KMS-11 (cell line): ENCODE data around the gene COL6A2.

Experiments
- H2AFZ ChIP-seq: fragments of 200-600 bp; sonication (generic); 2 replicates; pipeline ENCODE4 v1.6.1; 2016; ENCODE audit warnings: antibody characterized with exemption, mixed run types, low read depth
- H3K27ac ChIP-seq: fragments of 200-600 bp; sonication (generic); 2 replicates; pipeline ENCODE4 v1.6.1; 2016; ENCODE audit warnings: mild to moderate bottlenecking, mixed run types
- H3K27me3 ChIP-seq: fragments of 200-600 bp; sonication (generic); 2 replicates; pipeline ENCODE4 v1.6.1; 2017; ENCODE audit warnings: mild to moderate bottlenecking, low read depth, mixed run types, moderate library complexity; ENCODE audit not compliant: insufficient read depth
- H3K36me3 ChIP-seq: fragments of 200-600 bp; sonication (generic); 2 replicates; pipeline ENCODE4 v1.6.1; 2017; ENCODE audit warnings: mild to moderate bottlenecking, mixed run types; ENCODE audit not compliant: insufficient read depth
- H3K4me1 ChIP-seq: fragments of 200-600 bp; sonication (generic); 2 replicates; pipeline ENCODE4 v1.6.1; 2016; ENCODE audit warnings: mild to moderate bottlenecking, low read depth, mixed run types; ENCODE audit not compliant: poor library complexity, severe bottlenecking
- H3K4me2 ChIP-seq: fragments of 200-600 bp; sonication (generic); 2 replicates; pipeline ENCODE4 v1.7.0; 2016; ENCODE audit warnings: mild to moderate bottlenecking, mixed run types
- H3K4me3 ChIP-seq: fragments of 200-600 bp; sonication (generic); IDR thresholded peaks from 2 replicates; pipeline ENCODE4 v1.6.1; 2017; ENCODE audit warnings: low read depth, low read length, mixed read lengths; ENCODE audit not compliant: insufficient read depth
- H3K79me2 ChIP-seq: fragments of 200-600 bp; sonication (generic); 2 replicates; pipeline ENCODE4 v1.6.1; 2016; ENCODE audit warnings: low read depth, mixed run types; ENCODE audit not compliant: insufficient read depth
- H3K9ac ChIP-seq: fragments of 200-600 bp; sonication (generic); 2 replicates; pipeline ENCODE4 v1.6.1; 2016; ENCODE audit warnings: mild to moderate bottlenecking, mixed run types
- H4K20me1 ChIP-seq: fragments of 200-600 bp; sonication (generic); 2 replicates; pipeline ENCODE4 v1.6.1; 2016; ENCODE audit warnings: mild to moderate bottlenecking, mixed run types; ENCODE audit not compliant: insufficient read depth
- TF ChIP-seq, protein P1 (sequence below): fragments of 200-600 bp; sonication (generic); conservative IDR thresholded peaks from 2 replicates; pipeline ENCODE4 v1.6.1; 2017; ENCODE audit warnings: low read depth, mild to moderate bottlenecking, antibody characterized with exemption, low read length, moderate library complexity, mixed read lengths

COL6A2 gene

DNA sequence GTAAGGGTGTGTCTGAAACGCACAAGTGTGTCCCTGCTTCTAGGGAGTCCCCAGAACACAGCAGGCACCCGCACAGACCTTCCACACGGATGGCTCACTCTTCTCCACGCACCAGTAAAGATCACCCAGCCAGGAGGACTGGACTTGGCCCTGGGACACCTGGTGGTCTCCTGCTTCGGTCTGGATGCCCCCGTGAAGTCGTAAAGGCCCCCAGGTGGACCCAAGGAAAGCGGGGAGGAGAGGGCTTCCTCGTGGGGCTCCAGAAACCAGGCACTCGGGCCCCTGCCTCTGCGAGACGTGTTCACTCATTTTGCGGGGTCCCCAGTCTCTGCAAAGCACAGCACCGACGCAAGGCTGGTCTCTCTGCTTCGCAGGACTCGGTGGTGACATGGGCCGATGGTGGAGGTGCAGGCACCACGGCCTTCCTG lies 20.2 kb upstream of the COL6A2 start:
- peaks cover 74% of the 10 kb centered on the region for H3K27me3 ChIP-seq

DNA sequence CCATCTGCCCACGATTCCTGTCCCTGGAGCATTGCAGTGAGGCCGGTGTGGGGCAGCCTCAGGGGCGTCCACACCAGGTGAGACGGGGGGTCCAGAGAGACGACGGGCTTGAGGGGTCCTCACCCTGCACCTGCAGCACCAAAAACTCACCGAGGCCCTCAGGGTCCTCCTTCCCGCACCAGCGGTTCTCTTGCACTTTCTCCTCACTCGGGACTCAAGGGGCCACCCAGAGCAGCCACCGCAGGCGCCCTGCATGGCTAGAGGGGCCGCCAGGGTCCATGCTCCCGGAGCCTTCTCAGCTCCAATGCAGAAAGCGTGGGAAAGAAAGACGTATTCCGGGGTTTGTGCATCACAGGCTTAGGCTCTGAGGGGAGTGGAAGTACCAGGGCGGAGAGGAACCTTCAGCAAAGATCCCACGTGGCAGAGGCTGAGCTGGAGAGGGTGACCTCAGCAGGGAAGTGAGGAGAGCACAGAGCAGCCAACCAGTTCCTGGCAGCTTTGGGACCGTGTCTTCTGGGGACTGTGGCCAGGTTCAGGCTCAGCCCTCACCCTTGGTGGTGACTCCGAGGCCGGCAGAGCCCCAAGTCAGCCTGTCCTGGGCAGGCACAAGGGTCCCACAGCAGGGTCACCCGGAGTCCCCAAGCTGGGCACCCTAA lies 19.5 kb upstream of the COL6A2 start:
- Histone ChIP-seq H3K9ac (no peak overlapping the region), H3K79me2 (no peaks in the 10 kb centered on the region), H2AFZ (no peak overlapping the region), H3K4me3 (no peak overlapping the region), H3K27me3 (peaks cover 69% of the 10 kb centered on the region; the same call in 1 of the 2 replicates), H3K36me3 (no peaks in the 10 kb centered on the region), H4K20me1 (no peaks in the 10 kb centered on the region), H3K27ac (no peak overlapping the region), H3K4me2 (no peak overlapping the region), H3K4me1 (no peaks in the 10 kb centered on the region)
- TF ChIP-seq, protein P1, sequence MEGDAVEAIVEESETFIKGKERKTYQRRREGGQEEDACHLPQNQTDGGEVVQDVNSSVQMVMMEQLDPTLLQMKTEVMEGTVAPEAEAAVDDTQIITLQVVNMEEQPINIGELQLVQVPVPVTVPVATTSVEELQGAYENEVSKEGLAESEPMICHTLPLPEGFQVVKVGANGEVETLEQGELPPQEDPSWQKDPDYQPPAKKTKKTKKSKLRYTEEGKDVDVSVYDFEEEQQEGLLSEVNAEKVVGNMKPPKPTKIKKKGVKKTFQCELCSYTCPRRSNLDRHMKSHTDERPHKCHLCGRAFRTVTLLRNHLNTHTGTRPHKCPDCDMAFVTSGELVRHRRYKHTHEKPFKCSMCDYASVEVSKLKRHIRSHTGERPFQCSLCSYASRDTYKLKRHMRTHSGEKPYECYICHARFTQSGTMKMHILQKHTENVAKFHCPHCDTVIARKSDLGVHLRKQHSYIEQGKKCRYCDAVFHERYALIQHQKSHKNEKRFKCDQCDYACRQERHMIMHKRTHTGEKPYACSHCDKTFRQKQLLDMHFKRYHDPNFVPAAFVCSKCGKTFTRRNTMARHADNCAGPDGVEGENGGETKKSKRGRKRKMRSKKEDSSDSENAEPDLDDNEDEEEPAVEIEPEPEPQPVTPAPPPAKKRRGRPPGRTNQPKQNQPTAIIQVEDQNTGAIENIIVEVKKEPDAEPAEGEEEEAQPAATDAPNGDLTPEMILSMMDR: no peak

More for the DNA sequence above, 20.2 kb upstream of the COL6A2 start:
- no peaks in the 10 kb centered on the region for H3K4me1 ChIP-seq
- no peak overlapping the region for H3K27ac ChIP-seq
- H3K36me3 ChIP-seq: no peaks in the 10 kb centered on the region
- H3K79me2 ChIP-seq: no peaks in the 10 kb centered on the region
- H3K4me2 ChIP-seq: no peak overlapping the region
- H3K4me3 ChIP-seq: no peak overlapping the region
- H2AFZ ChIP-seq: no peak overlapping the region
- no peaks in the 10 kb centered on the region for H4K20me1 ChIP-seq
- H3K9ac ChIP-seq: no peak overlapping the region
- TF ChIP-seq, protein P1: no peak

DNA sequence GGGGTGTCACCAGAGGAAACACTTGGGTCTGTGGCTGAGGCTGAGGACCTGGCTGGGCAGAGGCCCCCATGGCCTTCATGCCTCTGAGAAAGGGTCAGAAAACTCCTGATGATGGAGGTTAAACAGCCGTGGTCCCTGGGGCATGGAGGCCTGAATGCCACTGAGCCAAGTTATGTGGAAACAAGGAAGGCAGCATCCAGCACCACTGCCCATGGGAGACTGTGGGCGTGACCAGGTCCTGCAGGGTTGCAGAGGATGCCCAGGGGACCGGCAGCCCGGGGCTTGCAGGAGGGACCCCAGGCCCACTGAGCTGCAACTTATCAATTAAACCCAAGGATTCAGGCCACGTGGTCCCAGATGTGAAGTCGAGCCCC lies 18.9 kb upstream of the COL6A2 start:
- Histone ChIP-seq H3K9ac (no peak overlapping the region), H4K20me1 (no peaks in the 10 kb centered on the region), H3K27ac (no peak overlapping the region), H3K4me2 (no peak overlapping the region), H3K36me3 (no peaks in the 10 kb centered on the region), H2AFZ (no peak overlapping the region), H3K4me3 (no peak overlapping the region), H3K27me3 (peaks cover 69% of the 10 kb centered on the region; the same call in 1 of the 2 replicates), H3K79me2 (no peaks in the 10 kb centered on the region), H3K4me1 (no peaks in the 10 kb centered on the region)
- TF ChIP-seq, protein P1: no peak

DNA sequence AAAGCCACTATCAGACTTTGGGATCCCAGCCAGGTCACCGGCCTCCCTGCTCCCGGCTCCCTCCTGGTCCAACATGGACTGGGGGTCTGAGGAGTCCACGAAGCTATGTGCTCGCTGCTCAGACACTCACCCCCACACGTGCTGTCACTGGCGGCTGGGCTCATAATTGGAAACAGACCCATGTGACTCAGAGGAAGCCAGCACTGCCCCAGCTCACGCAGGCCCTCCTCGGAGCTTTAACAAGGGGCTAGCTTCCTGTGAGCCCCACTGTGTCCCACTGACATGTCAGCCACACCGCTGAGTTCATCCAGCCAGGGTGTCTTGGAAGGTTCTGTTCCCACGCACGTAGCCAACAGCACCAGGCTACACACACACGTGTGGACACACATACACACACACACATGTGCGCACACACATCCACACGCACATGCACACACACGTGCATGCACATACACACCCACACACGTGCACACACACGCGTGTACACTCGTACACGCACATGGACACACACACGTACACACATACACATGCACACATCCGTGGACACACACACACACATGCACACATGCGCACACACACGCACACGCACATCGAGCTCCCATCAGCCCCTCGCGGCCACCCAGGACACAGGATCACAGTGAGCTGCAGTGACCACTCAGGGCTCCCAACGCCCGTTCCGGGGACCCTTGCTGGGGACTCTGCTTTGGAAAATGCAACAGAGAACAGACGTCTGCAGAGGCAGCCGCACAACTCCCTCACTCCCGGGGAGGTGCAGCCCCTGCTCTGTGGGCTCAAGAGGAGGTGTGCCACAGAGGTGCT lies 18.4 kb upstream of the COL6A2 start:
- TF ChIP-seq, protein P1: no peak
- no peaks in the 10 kb centered on the region for H3K79me2 ChIP-seq
- H3K9ac ChIP-seq: no peak overlapping the region
- H3K36me3 ChIP-seq: no peaks in the 10 kb centered on the region
- no peak overlapping the region for H3K4me2 ChIP-seq
- peaks cover 67% of the 10 kb centered on the region; the same call in 1 of the 2 replicates for H3K27me3 ChIP-seq
- H4K20me1 ChIP-seq: no peaks in the 10 kb centered on the region
- H3K27ac ChIP-seq: no peak overlapping the region
- no peaks in the 10 kb centered on the region for H3K4me1 ChIP-seq
- no peak overlapping the region for H3K4me3 ChIP-seq
- H2AFZ ChIP-seq: no peak overlapping the region
